ENCODE measurements around the gene ZBTB1.

ZBTB1 gene

DNA sequence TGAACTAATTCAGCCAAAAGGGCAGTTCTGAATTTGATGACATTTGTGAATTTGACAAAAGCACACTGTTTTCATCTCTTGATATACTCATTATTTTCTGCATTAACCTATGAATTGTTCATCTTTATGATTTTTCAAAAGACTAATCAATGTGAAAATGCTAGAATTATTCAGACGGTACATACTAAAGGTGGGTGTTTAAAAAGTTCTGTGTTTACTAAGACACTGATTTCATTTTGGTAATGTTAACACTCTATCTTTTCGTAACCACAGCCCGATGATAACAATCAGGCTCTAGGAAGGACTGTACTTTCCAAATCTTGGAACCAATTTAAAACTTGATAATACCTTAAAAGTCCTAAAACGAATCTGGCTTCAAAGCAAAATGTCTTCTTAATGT is 29.9 kb upstream of the ZBTB1 start:
- no peak for DNase-seq (ENCODE audit: extremely low read depth, low read depth)
- H3K4me3 ChIP-seq (replicated peaks; ENCODE audit: low read depth, low read length), result no peak overlapping the region
- TF ChIP-seq, protein P1, sequence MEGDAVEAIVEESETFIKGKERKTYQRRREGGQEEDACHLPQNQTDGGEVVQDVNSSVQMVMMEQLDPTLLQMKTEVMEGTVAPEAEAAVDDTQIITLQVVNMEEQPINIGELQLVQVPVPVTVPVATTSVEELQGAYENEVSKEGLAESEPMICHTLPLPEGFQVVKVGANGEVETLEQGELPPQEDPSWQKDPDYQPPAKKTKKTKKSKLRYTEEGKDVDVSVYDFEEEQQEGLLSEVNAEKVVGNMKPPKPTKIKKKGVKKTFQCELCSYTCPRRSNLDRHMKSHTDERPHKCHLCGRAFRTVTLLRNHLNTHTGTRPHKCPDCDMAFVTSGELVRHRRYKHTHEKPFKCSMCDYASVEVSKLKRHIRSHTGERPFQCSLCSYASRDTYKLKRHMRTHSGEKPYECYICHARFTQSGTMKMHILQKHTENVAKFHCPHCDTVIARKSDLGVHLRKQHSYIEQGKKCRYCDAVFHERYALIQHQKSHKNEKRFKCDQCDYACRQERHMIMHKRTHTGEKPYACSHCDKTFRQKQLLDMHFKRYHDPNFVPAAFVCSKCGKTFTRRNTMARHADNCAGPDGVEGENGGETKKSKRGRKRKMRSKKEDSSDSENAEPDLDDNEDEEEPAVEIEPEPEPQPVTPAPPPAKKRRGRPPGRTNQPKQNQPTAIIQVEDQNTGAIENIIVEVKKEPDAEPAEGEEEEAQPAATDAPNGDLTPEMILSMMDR (IDR thresholded peaks at IDR 0.05; ENCODE audit: low read depth, low read length, missing control alignments), result no peak

DNA sequence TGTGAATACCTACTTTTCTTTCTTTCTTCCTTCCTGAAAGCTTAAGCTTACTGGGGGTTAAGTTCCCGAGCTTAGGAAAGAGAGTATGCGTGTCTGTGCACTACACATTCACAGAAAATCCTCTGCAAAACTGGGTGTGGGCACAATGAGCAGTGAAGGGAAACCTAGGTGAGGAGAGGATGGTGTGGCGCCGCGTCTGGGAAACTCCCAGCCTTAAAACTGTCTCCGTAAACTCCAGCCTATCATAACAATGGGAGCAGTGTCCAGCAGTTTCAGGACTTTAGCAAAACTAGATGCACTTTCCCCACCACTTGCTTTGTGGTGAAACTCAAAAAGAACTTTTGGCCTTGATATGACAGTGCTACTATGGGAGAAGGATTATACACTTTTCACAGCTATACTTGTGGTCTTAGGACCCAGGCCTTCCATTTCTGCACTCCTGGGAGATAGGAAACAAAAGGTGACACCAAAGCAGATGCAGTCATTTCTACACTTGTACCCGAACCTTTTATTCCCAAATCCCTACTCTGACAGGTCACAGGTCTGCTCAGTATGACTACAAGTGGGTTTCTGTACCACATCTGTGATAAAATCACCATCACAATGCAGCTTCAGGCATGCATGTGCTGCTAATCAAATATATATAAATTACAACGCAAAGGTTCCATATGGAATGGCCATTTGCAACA is 28.8 kb upstream of the ZBTB1 start:
- DNase-seq (ENCODE audit: extremely low read depth, low read depth), result no peak
- TF ChIP-seq, protein P1 (IDR thresholded peaks at IDR 0.05; ENCODE audit: low read depth, low read length, missing control alignments), result no peak
- H3K4me3 ChIP-seq (replicated peaks; ENCODE audit: low read depth, low read length), result no peak overlapping the region

DNA sequence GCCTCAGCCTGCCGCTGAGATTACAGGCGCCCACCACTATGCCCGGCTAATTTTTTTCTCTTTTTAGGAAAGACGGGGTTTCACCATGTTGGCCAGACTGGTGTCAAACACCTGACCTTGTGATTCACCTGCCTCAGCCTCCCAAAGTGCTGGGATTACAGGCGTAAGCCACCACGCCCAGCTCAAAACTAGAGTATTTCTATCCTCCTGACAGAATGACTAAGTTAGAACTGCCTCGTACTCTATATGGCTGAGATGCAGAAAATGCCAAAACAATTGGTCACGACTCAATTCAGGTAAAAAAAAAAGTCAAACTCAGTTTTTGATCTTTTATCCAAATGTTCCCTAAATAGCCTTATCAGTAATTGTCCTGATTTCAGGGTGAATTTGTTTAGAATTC is 28.1 kb upstream of the ZBTB1 start:
- no peak overlapping the region for H3K4me3 ChIP-seq (replicated peaks; ENCODE audit: low read depth, low read length)
- DNase-seq (ENCODE audit: extremely low read depth, low read depth), result no peak
- TF ChIP-seq, protein P1 (IDR thresholded peaks at IDR 0.05; ENCODE audit: low read depth, low read length, missing control alignments), result no peak

DNA sequence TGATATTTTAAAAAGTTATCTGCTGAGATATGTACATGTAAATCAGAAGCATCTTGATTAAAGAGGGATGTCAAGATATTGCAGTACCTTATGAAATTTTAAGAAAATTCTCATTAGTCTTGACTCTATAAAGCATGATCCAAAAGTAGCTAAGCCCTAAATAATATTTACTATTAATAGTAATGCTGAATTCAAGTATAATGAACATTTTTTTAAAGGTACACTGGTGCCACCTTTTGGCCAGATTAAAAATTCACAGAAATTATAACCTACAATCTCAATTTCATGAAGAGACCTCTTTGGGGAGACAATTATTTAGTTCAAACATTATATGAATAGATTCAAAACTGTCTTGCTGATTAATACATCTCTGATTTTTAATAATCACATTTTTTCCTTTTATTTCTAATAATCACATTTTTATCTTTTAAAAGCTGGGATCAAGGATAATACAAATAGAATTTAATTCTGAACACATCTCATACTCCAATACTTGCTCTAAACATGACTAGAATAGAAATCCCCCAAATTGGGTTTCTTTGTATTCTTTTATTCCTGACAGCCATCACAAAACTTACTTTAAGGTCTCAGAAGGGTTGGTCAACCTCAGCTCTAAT is 25.8 kb upstream of the ZBTB1 start:
- TF ChIP-seq, protein P1 (IDR thresholded peaks at IDR 0.05; ENCODE audit: low read depth, low read length, missing control alignments), result no peak
- DNase-seq (ENCODE audit: extremely low read depth, low read depth), result no peak
- no peak overlapping the region for H3K4me3 ChIP-seq (replicated peaks; ENCODE audit: low read depth, low read length)

DNA sequence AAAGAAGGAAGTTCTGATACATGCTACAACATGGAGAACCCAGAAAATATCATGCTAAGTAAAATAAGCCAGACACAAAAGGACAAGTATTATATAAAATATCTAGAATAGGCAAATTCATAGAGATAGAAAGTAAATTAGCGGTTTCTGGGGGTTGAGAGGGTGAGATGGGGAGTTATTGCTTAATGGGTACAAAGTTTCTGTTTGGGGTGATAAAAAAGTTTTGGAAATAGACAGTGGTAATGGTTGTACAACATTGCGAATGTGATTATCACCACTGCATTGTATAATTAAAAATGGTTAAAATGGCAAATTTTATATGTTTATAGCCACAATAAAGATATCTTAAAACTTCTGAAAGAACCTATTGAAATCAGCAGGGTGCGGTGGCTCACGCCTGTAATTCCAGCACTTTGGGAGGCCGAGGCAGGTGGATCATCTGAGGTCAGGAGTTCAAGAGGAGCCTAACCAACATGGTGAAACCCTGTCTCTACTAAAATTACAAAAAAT is 15.9 kb upstream of the ZBTB1 start:
- TF ChIP-seq, protein P1 (IDR thresholded peaks at IDR 0.05; ENCODE audit: low read depth, low read length, missing control alignments), result no peak
- no peak for DNase-seq (ENCODE audit: extremely low read depth, low read depth)

DNA sequence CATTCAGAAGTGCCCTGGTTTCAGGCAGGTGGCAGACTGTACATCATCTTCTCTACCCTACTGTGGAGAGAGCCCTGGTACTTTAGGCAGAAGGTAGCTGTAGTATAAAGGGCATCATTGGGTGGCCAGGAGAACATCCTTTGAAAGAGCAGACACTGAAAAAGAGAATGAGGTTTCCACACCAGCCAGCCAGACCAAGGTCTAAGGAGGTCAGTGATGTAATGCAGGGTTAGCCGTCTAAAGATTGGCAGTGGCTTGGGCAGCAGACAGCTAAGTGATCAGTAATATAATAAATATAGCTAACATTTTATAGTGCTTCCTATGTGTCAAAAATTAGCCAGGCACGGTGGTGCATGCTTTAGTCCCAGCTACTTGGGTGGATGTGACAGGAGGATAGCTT is 12.9 kb upstream of the ZBTB1 start:
- no peak for DNase-seq (ENCODE audit: extremely low read depth, low read depth)
- no peak overlapping the region for H3K4me3 ChIP-seq (replicated peaks; ENCODE audit: low read depth, low read length)
- TF ChIP-seq, protein P1 (IDR thresholded peaks at IDR 0.05; ENCODE audit: low read depth, low read length, missing control alignments), result no peak

More for the DNA sequence above, 15.9 kb upstream of the ZBTB1 start:
- no peak overlapping the region for H3K4me3 ChIP-seq (replicated peaks; ENCODE audit: low read depth, low read length)

Data from HFF-Myc (cell line).